ENCODE measurements around the gene SLC40A1.

DNA sequence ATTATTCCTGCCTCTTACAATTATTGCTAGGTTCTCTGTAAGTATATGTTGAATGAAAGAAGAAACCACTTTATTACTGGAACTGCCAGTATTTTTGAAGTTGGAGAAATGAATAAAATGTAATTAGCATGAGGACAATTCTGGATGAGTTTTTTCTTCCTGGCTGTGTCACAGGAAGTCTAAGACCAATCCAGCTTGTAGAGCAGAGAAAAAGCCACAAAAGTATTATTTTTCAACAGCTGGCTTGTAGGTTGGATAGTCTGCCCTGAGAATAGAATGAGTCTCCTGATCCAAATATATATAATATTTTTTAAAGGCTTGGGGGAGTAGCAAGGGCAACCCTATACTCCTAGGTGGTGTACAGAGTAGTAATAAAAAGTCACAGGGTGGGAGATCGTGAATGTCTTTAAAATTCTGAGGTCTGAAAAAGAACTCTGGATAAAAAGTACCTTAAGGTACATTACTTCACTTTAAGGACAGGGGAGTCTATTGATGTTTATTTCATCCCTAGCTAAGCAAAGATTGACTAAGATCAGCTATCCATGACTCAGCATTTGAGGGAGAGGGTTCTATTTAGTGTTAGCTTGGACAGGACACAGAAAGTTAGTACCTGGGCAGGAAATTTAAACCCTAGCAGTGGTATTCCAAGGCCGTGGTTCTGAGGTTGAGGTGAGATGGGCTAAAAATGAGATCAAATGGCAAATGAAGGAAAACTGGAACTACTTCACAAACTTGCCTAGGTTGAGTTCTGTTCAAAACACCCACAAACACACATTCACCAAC is 31.7 kb downstream of the SLC40A1 start:
- TF ChIP-seq, protein P1, sequence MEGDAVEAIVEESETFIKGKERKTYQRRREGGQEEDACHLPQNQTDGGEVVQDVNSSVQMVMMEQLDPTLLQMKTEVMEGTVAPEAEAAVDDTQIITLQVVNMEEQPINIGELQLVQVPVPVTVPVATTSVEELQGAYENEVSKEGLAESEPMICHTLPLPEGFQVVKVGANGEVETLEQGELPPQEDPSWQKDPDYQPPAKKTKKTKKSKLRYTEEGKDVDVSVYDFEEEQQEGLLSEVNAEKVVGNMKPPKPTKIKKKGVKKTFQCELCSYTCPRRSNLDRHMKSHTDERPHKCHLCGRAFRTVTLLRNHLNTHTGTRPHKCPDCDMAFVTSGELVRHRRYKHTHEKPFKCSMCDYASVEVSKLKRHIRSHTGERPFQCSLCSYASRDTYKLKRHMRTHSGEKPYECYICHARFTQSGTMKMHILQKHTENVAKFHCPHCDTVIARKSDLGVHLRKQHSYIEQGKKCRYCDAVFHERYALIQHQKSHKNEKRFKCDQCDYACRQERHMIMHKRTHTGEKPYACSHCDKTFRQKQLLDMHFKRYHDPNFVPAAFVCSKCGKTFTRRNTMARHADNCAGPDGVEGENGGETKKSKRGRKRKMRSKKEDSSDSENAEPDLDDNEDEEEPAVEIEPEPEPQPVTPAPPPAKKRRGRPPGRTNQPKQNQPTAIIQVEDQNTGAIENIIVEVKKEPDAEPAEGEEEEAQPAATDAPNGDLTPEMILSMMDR (IDR thresholded peaks at IDR 0.05; ENCODE audit: extremely low read depth in 1 of 2, insufficient read depth in 1 of 2, low read depth in 1 of 2, low read length in 2 of 2), result no peak
- TF ChIP-seq POLR2AphosphoS5 (IDR thresholded peaks at IDR 0.05; ENCODE audit: insufficient read depth, low read depth, low read length) (no peak), POLR2A (IDR thresholded peaks at IDR 0.05; ENCODE audit: low read depth, low read length) (no peak), EZH2 (IDR thresholded peaks at IDR 0.05; ENCODE audit: borderline replicate concordance, low read depth, low read length, severe bottlenecking) (no peak), JUN (IDR thresholded peaks at IDR 0.05; ENCODE audit: borderline replicate concordance, insufficient read depth, insufficient read length, low read depth) (no peak), MYC (IDR thresholded peaks at IDR 0.05; ENCODE audit: low read depth, low read length) (no peak), GATA2 (IDR thresholded peaks at IDR 0.05; ENCODE audit: insufficient read depth, insufficient read length, low read depth, low read length) (no peak), FOS (IDR thresholded peaks at IDR 0.05; ENCODE audit: borderline replicate concordance, insufficient read depth, low read length) (no peak)
